Measurements from ENCODE around the gene OR11G2. TPM values are rescaled to one million over a fixed set of nuclear protein-coding genes. Genes with fewer than 3 reads are reported as not detected.
"Not testable (repeated sequence)": the region's sequence is repeated elsewhere in the genome, so short reads cannot be mapped to it uniquely, and the experiment has no call there.

OR11G2 gene
- total RNA-seq, 4 donors from 2014 or later, result not detected

GRCh38 chr14:20191396-20191795 lies 700 bp downstream of the OR11G2 start:
- no peak for DNase-seq
- no peaks in the 10 kb centered on the region for H3K4me1 ChIP-seq
- H3K4me3 ChIP-seq, result no peak overlapping the region
- no peaks in the 10 kb centered on the region for H3K27me3 ChIP-seq
- no peak overlapping the region for H3K27ac ChIP-seq
- H3K9me3 ChIP-seq, result no peaks in the 10 kb centered on the region
- H3K36me3 ChIP-seq, result no peaks in the 10 kb centered on the region
- TF ChIP-seq POLR2A (IDR thresholded peaks at IDR 0.05), result no peak
- TF ChIP-seq CTCF (IDR thresholded peaks at IDR 0.05), result no peak

DNA sequence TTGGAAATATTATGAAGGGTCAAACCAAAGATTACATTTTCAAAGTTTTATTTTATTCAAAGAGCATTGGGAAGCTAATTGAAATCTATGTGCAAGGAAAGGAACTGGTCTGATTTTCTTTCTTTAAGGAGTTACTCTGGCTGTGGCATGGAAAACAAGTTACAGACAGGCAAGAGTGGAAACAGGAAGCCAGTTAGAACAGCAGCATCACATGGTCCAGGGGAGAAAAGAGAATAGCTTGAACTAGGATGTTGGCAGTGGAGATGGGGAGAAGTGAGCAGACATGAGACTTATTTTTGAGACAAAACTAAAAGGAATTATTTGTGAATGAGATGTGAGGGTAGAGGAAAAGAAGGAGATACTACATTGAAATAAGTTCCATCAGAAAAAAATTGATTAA lies 3.4 kb downstream of the OR11G2 start:
- Histone ChIP-seq H3K4me3 (no peak overlapping the region), H3K27ac (no peak overlapping the region), H3K9me3 (no peaks in the 10 kb centered on the region), H3K4me1 (no peaks in the 10 kb centered on the region), H3K36me3 (no peaks in the 10 kb centered on the region), H3K27me3 (no peaks in the 10 kb centered on the region)
- TF ChIP-seq CTCF (IDR thresholded peaks at IDR 0.05), result no peak
- no peak for TF ChIP-seq POLR2A (IDR thresholded peaks at IDR 0.05)
- no peak for DNase-seq

GRCh38 chr14:20195170-20195569 lies 4.5 kb downstream of the OR11G2 start:
- not testable (repeated sequence) for H3K4me3 ChIP-seq, H3K36me3 ChIP-seq, H3K4me1 ChIP-seq, H3K27me3 ChIP-seq, H3K27ac ChIP-seq, DNase-seq, H3K9me3 ChIP-seq

DNA sequence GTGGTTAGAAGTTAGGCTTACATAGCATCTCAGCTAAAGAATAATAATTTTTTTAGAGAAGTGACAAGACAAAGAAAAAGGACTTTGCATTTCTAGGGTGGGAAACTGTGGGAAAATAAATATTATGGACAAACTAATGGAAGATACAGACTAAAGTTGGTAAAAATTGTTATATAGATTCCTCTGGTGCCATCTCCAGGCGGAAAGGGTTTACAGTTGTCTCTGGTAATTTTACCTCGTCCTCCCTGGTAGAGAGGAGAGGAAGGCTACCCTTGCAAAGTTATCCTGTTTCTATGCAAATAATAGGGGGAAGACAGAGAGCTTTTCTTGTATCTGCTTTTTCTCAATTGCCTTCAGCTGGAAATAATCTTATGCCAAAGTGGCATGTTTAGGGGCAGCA lies 5.2 kb downstream of the OR11G2 start:
- DNase-seq, result no peak
- H3K9me3 ChIP-seq, result no peaks in the 10 kb centered on the region
- H3K36me3 ChIP-seq, result no peaks in the 10 kb centered on the region
- no peaks in the 10 kb centered on the region for H3K4me1 ChIP-seq
- no peak overlapping the region for H3K27ac ChIP-seq
- H3K27me3 ChIP-seq, result no peaks in the 10 kb centered on the region
- no peak overlapping the region for H3K4me3 ChIP-seq
- TF ChIP-seq CTCF (IDR thresholded peaks at IDR 0.05) (no peak), POLR2A (IDR thresholded peaks at IDR 0.05) (no peak)

DNA sequence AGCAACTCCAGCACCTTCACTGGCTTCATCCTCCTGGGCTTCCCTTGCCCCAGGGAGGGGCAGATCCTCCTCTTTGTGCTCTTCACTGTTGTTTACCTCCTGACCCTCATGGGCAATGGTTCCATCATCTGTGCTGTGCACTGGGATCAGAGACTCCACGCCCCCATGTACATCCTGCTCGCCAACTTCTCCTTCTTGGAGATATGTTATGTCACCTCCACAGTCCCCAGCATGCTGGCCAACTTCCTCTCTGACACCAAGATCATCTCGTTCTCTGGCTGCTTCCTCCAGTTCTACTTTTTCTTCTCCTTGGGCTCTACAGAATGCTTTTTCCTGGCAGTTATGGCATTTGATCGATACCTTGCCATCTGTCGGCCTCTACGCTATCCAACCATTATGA lies 6.8 kb downstream of the OR11G2 start:
- no peak for DNase-seq
- TF ChIP-seq POLR2A (IDR thresholded peaks at IDR 0.05) (no peak), CTCF (IDR thresholded peaks at IDR 0.05) (no peak)
- Histone ChIP-seq H3K27me3 (no peaks in the 10 kb centered on the region), H3K27ac (no peak overlapping the region), H3K9me3 (no peaks in the 10 kb centered on the region), H3K36me3 (no peaks in the 10 kb centered on the region), H3K4me1 (no peaks in the 10 kb centered on the region), H3K4me3 (no peak overlapping the region)

DNA sequence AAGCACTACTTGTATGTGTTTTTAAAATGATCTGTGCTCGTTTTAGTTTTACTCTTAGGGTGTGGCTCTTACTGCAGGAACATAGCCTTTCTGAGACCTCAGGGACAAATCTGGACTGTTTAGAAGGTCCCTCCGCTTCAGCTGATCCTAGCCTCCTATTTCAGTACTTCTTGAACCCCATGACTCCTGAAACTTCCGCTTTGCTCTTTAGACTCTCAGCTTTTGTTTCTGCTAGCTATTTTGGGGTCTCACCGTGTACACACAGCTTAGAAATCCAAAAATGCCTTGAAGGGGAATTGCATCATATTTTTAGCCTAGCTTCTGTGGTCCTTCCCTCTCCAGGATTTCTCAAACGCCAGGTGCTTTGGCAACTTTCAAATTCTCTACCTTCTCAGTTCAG lies 8.3 kb downstream of the OR11G2 start:
- no peak overlapping the region for H3K27ac ChIP-seq
- no peaks in the 10 kb centered on the region for H3K4me1 ChIP-seq
- TF ChIP-seq CTCF (IDR thresholded peaks at IDR 0.05) (no peak), POLR2A (IDR thresholded peaks at IDR 0.05) (no peak)
- no peaks in the 10 kb centered on the region for H3K27me3 ChIP-seq
- H3K36me3 ChIP-seq, result no peaks in the 10 kb centered on the region
- DNase-seq, result no peak
- H3K4me3 ChIP-seq, result no peak overlapping the region
- no peaks in the 10 kb centered on the region for H3K9me3 ChIP-seq
